Parathyroid adenoma (tissue), 2 donors: ENCODE results near the gene IL13RA1.
"Not testable (repeated sequence)": the region's sequence is repeated elsewhere in the genome, so short reads cannot be mapped to it uniquely, and the experiment has no call there.

Experiments used
- H2AFZ ChIP-seq: fragments of 300-600 bp; sonication (generic); one replicate; pipeline ENCODE4 v1.7.0; 2017; ENCODE audit warnings: antibody characterized with exemption, mild to moderate bottlenecking
- H3K27ac ChIP-seq: fragments of 300-600 bp; sonication (generic); one replicate; pipeline ENCODE4 v1.7.0; 2017
- H3K27me3 ChIP-seq: fragments of 300-600 bp; sonication (generic); one replicate; pipeline ENCODE4 v1.7.0; 2017; ENCODE audit warnings: low read length; ENCODE audit not compliant: control insufficient read depth, insufficient read depth
- H3K36me3 ChIP-seq: fragments of 300-600 bp; sonication (generic); one replicate; pipeline ENCODE4 v1.7.0; 2017; ENCODE audit warnings: low read length; ENCODE audit not compliant: control insufficient read depth, insufficient read depth
- H3K4me1 ChIP-seq: fragments of 300-600 bp; sonication (generic); one replicate; pipeline ENCODE4 v1.7.0; 2017; ENCODE audit warnings: control low read depth
- H3K4me2 ChIP-seq: fragments of 300-600 bp; sonication (generic); one replicate; pipeline ENCODE4 v1.7.0; 2017; ENCODE audit warnings: low read length
- H3K4me3 ChIP-seq: fragments of 300-600 bp; sonication (generic); one replicate; pipeline ENCODE4 v1.7.0; 2017; ENCODE audit warnings: low read depth, low read length
- H3K79me2 ChIP-seq: fragments of 300-600 bp; sonication (generic); one replicate; pipeline ENCODE4 v1.7.0; 2017; ENCODE audit warnings: control low read depth
- H3K9ac ChIP-seq: fragments of 300-600 bp; sonication (generic); one replicate; pipeline ENCODE4 v1.7.0; 2017; ENCODE audit warnings: mild to moderate bottlenecking
- H3K9me3 ChIP-seq: fragments of 300-600 bp; sonication (generic); one replicate; pipeline ENCODE4 v1.7.0; 2017; ENCODE audit warnings: low read length; ENCODE audit not compliant: control insufficient read depth
- CTCF ChIP-seq: fragments of 300-600 bp; sonication (generic); IDR thresholded peaks from one replicate; pipeline ENCODE4 v1.7.0; 2017; ENCODE audit warnings: antibody characterized with exemption, mild to moderate bottlenecking
- donor health status: primary hyperparathyroidism.

The IL13RA1 gene

GRCh38 chrX:118780911-118781310 lies 53.5 kb downstream of the IL13RA1 start:
- Histone ChIP-seq H3K27ac (no peak overlapping the region), H3K36me3 (no peaks in the 10 kb centered on the region), H3K4me2 (no peak overlapping the region), H3K9me3 (no peaks in the 10 kb centered on the region), H3K4me1 (no peaks in the 10 kb centered on the region), H2AFZ (no peak overlapping the region), H3K79me2 (no peaks in the 10 kb centered on the region), H3K4me3 (no peak overlapping the region), H3K9ac (no peak overlapping the region), H3K27me3 (no peaks in the 10 kb centered on the region)
- TF ChIP-seq CTCF, result no peak

- Histone ChIP-seq H3K4me2 (no peak overlapping the region), H2AFZ (no peak overlapping the region), H3K79me2 (no peaks in the 10 kb centered on the region), H3K4me3 (no peak overlapping the region), H3K9me3 (no peaks in the 10 kb centered on the region), H3K27me3 (no peaks in the 10 kb centered on the region), H3K4me1 (no peaks in the 10 kb centered on the region), H3K9ac (no peak overlapping the region), H3K27ac (no peak overlapping the region), H3K36me3 (no peaks in the 10 kb centered on the region)
- no peak for TF ChIP-seq CTCF
Measured at GRCh38 chrX:118795528-118796280, 68.3 kb downstream of the IL13RA1 start.

GRCh38 chrX:118802857-118803256 lies 75.5 kb downstream of the IL13RA1 start:
- Histone ChIP-seq H3K4me1 (no peaks in the 10 kb centered on the region), H2AFZ (no peak overlapping the region), H3K36me3 (no peaks in the 10 kb centered on the region), H3K27ac (no peak overlapping the region), H3K4me3 (no peak overlapping the region), H3K27me3 (no peaks in the 10 kb centered on the region), H3K79me2 (no peaks in the 10 kb centered on the region), H3K9me3 (no peaks in the 10 kb centered on the region), H3K9ac (no peak overlapping the region), H3K4me2 (no peak overlapping the region)
- no peak for TF ChIP-seq CTCF

- no peaks in the 10 kb centered on the region for H3K36me3 ChIP-seq
- no peak overlapping the region for H3K4me2 ChIP-seq
- no peaks in the 10 kb centered on the region for H3K27me3 ChIP-seq
- no peak overlapping the region for H3K27ac ChIP-seq
- H3K4me1 ChIP-seq, result no peaks in the 10 kb centered on the region
- no peaks in the 10 kb centered on the region for H3K79me2 ChIP-seq
- no peak overlapping the region for H2AFZ ChIP-seq
- no peaks in the 10 kb centered on the region for H3K9me3 ChIP-seq
- no peak overlapping the region for H3K9ac ChIP-seq
- peak; percentile 59 for TF ChIP-seq CTCF
- H3K4me3 ChIP-seq, result no peak overlapping the region
Measured at GRCh38 chrX:118807151-118808017, 80.0 kb downstream of the IL13RA1 start.

GRCh38 chrX:118817257-118817656 lies 89.9 kb downstream of the IL13RA1 start:
- not testable (repeated sequence) for H3K4me2 ChIP-seq, H3K9me3 ChIP-seq, H3K27ac ChIP-seq, H3K79me2 ChIP-seq, H3K4me3 ChIP-seq, H3K4me1 ChIP-seq, H3K27me3 ChIP-seq, H2AFZ ChIP-seq, H3K9ac ChIP-seq, H3K36me3 ChIP-seq
